Liver (tissue), 3 donors: ENCODE results near the gene PDGFD.

Experiments used
- CTCF ChIP-seq: fragments of 150-350 bp; IDR thresholded peaks from 2 replicates; pipeline ENCODE4 v1.5.1; 2017; ENCODE audit warnings: improper control_type of control experiment, low read depth, low read length; ENCODE audit not compliant: missing input control
- TAF1 ChIP-seq: conservative IDR thresholded peaks from 2 replicates; pipeline ENCODE4 v1.6.1; 2016; ENCODE audit warnings: antibody characterized with exemption, mild to moderate bottlenecking
- YY1 ChIP-seq: IDR thresholded peaks from 2 replicates; pipeline ENCODE4 v1.6.1; 2016; ENCODE audit warnings: antibody characterized with exemption, mild to moderate bottlenecking
- donor health status: healthy.
- donor health status: healthy.

GRCh38 chr11:104154296-104154695, 9.7 kb downstream of the PDGFD start:
- TF ChIP-seq YY1 (no peak), CTCF (no peak), TAF1 (no peak)
